Measurements from ENCODE around the gene WNT3.

The WNT3 gene

DNA sequence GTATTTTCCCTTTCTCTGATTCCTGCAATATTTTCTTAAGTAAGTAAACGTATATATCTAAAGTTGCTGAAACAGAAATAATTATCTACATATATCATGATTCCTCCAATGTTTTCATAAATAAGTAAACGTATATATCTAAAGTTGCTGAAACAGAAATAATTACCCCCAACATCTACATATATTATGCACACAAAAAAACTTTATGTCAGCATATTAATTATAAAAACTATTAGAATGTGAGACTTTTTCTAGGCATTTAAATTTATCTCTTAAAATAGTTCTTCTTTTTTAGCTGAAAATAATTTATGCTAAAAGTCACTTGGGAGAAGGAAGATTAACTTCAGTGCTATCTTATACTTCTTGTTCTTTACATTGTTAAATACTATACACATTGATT, 88.5 kb downstream of the WNT3 start:
- no peak for DNase-seq (ENCODE audit: low read depth)

DNA sequence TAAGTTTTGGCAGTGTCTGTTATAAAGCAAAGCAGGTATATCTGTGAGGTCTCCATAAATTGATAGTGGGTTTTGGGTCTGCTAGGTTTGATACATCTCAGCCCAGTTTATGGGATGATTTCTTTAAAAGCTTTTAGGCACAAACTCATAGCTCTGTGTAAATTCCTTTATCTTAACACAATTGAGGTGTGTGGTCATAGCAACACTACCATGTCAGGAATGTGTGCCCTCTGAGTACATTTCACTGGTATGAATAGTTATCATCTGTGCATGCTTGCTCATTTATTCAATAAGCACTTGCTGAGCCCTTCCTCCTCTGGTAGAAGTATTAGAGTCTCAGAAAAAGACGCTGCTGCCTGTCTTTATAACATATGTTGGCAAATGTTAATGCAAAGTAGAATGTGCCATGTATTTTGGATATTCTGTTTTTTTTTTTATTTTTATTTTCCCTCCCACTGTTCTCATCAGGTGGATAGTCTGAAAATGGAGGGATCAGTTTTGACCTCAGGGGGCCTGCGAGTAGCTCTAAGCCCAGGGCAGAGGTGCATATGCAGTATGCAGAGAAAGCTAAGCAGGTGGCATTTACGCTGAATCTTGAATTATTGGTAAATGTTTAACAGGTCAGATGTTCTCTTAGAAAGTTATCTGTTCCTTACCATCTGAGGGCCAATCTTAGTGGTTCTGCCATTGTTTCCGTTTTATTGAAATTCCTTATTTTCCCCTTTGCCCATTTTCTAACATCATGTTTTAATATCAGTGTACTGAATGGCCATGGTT, 90.7 kb downstream of the WNT3 start:
- DNase-seq (ENCODE audit: low read depth): no peak

DNA sequence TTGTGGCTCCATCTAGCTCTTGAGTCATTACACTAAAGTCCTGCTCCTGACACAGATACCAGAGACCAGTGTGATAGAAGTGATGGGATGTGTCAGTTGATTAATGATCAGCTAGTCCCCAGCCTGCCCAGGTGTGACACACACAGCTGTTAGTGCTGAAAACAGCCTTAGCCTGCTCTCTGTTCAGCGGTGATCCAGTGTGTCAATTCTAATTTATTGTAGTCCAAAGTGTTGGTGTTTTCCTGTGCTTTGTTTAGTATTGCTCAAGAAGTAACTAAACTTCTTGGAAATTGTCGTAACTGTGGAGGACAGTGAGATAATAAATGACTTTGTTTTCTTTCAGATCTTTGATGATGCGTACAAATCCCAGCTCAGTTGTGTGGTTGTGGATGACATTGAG, 92.3 kb downstream of the WNT3 start:
- no peak for DNase-seq (ENCODE audit: low read depth)

DNA sequence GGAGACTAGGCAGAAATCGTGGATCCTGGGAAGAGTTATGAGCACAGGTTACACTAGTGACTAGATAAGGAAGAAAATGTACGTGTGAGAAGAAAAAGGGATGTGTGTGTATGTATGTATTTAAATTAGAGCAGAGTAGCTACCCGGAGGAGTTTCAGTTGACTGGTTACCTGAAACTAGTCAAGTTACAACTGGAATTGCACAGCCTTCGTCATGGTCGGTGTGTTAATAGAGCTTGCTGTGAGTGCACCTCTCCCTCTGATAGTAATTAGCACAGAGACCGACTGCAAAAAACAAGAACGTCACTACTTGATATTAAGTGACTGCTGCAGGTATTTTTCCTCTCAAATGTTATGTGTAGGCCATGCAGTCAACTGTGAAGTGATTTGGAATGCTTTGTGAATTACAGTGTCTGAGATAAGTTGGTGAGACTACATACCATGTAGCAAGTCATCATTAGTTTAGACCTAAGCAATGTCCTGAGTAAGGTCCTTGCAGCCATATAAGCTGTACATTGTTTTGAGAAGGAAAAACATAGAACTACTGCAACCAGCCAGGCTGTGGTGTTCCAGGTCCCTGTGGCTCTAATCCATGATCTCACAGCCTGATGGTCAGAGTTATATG, 95.7 kb downstream of the WNT3 start:
- DNase-seq (ENCODE audit: low read depth): no peak

DNA sequence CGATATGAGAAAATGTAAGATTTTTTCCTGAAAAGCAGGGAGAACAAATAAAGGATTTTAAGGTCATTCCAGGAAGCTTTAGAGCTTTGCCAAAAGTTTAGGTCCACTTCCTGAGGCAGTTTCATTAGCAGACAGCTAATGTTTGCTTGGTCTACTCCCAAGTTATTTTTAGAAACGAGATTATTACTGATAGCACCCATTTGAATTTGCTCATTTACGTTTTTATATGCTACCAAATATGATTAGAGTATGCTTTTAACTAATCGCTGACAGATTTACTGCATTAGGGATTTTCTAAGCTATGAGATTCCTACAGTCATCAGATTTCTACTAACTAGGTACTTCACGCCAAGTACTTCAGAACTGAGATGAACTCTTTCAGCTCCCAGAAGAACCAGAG, 98.1 kb downstream of the WNT3 start:
- no peak for DNase-seq (ENCODE audit: low read depth)

DNA sequence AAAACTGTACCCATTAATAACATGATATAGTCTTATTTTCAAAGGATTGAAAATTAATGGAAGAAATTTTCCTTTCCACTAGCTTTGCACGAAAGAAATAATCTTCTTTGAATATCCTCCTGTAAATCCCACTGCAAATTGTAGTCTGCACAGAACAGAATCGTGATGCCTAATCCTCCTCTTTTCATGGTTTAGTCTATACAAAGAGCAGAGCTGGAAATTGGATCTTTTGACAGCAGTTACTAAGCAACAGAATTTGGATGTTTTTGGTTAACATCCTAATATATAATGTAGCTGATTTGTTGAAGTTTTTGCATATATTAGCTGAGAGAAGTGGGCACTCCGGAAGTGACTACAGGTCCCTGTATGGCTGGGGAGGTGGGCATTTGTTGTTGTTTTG, 98.6 kb downstream of the WNT3 start:
- no peak for DNase-seq (ENCODE audit: low read depth)

DNA sequence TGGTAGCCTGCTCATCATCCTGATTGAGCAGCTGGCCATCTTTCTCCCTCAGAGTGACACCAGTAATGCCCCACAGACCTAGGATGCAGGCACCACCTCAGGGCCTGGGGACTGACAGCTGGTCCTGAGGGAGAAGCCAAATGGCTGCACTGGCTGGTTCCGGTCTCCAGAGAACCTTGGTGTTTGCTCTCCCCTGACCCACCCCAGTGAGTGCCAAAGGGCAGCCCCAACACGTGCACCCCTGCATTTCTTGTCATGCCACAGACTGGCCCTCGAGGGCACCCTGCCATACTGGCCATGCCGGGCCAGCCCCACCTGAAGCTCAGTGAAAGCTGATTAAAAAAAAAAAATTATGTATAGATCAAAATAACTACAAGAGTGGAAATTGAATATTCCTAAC, 100.5 kb downstream of the WNT3 start:
- no peak for DNase-seq (ENCODE audit: low read depth)

All from activated gamma-delta T cell treated with anti-CD3 and anti-CD28 coated beads, Interleukin-2, amount 50 U/mL, for 16 hours (primary cell).